Thoracic aorta (tissue), 2 donors: ENCODE data around the gene ANXA2R. TPM values are rescaled to one million over a fixed set of nuclear protein-coding genes. Genes with fewer than 3 reads are reported as not detected.
"Not testable (repeated sequence)": the region's sequence is repeated elsewhere in the genome, so short reads cannot be mapped to it uniquely, and the experiment has no call there.

Experiments used
- ATAC-seq: fragments of 150-250 bp; one replicate; pipeline ENCODE4 v1.8.0; 2017; ENCODE audit warnings: low read depth; ENCODE audit not compliant: insufficient number of reproducible peaks, low FRiP score
- DNase-seq: peaks from one replicate; pipeline ENCODE4 v3.0.0-alpha.2; 2020; ENCODE audit warnings: low spot score
- H3K27ac ChIP-seq, 2 donors: fragments of 200-600 bp; sonication (generic); 1 replicate in 1 of 2; 2 replicates in 1 of 2; pipeline ENCODE4 v1.5.1; 2016; ENCODE audit warnings: mild to moderate bottlenecking in 2 of 2, moderate library complexity in 2 of 2
- H3K27me3 ChIP-seq: fragments of 200-600 bp; sonication (generic); replicated peaks from 2 replicates; pipeline ENCODE4 v1.6.0; 2016; ENCODE audit warnings: mild to moderate bottlenecking; ENCODE audit not compliant: insufficient read depth
- H3K36me3 ChIP-seq: fragments of 200-600 bp; sonication (generic); one replicate; pipeline ENCODE4 v1.5.1; 2016
- H3K4me1 ChIP-seq, 2 donors: fragments of 200-600 bp; sonication (generic); 1 replicate in 1 of 2; 2 replicates in 1 of 2; pipeline versions ENCODE4 v1.5.1 to v1.6.0; 2016; ENCODE audit warnings: low read depth in 2 of 2, mild to moderate bottlenecking in 1 of 2; ENCODE audit not compliant: control insufficient read depth in 1 of 2
- H3K4me3 ChIP-seq: fragments of 200-600 bp; sonication (generic); 2 replicates; pipeline ENCODE4 v1.5.1; 2016; ENCODE audit warnings: mild to moderate bottlenecking
- H3K9me3 ChIP-seq: fragments of 200-600 bp; sonication (generic); 2 replicates; pipeline ENCODE4 v1.5.1; 2016
- total RNA-seq, 2 donors: library from RNA; depleted of rRNA; stranded (reverse); fragments of >200 nt; gene quantifications; one replicate each; pipeline versions ENCODE4 v1.1.0 to v1.2.3, GENCODE V29; 2016
- TF ChIP-seq, protein P1 (sequence below): fragments of 200-600 bp; sonication (generic); IDR thresholded peaks from one replicate; pipeline ENCODE4 v1.5.1; 2019; ENCODE audit warnings: antibody characterized with exemption

Gene ANXA2R
- total RNA-seq, 2 donors from 2014 or later, result 3.2 to 5.3 TPM

DNA sequence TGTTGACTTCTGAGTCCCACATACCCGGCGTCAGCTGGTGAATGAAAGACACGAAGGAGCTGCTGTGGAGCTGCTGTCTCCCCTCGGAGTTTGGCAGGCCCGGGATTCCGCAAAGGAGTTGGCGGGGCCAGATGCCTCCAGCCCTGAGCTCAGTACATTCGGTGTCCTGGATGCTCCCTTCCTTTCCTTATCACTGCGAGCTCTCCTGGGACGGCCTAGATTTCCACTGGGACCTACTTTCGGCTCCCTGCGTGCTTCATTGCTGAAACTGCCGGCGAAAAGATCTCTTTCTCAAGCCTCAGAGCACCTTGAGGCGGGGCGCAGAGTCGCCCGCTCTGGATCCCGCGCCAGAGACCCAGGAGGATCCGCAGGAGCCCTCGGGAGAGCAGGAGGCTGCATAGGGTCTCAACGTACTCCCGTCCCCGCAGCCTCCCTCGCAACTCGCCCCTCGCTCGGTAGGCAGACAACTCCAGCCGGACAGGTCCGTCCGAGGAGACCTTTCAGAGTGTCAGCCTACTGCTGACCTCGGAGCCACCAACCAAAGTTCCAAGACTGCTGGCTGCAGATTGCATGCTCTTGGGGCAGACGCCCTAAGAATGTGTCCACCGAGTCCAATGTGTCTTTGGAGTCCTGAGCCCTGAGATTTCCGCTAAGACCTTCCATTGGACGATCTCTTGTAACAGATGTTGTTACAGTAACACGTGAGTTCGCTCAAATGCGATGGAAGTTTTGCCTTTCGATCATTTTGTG lies 6.1 kb downstream of the ANXA2R start:
- no peaks in the 10 kb centered on the region for H3K27me3 ChIP-seq
- no peaks in the 10 kb centered on the region for H3K9me3 ChIP-seq
- DNase-seq (no peak), ATAC-seq (no peak)
- no peaks in the 10 kb centered on the region for H3K36me3 ChIP-seq
- H3K4me1 ChIP-seq, result no peaks in the 10 kb centered on the region
- TF ChIP-seq, protein P1, sequence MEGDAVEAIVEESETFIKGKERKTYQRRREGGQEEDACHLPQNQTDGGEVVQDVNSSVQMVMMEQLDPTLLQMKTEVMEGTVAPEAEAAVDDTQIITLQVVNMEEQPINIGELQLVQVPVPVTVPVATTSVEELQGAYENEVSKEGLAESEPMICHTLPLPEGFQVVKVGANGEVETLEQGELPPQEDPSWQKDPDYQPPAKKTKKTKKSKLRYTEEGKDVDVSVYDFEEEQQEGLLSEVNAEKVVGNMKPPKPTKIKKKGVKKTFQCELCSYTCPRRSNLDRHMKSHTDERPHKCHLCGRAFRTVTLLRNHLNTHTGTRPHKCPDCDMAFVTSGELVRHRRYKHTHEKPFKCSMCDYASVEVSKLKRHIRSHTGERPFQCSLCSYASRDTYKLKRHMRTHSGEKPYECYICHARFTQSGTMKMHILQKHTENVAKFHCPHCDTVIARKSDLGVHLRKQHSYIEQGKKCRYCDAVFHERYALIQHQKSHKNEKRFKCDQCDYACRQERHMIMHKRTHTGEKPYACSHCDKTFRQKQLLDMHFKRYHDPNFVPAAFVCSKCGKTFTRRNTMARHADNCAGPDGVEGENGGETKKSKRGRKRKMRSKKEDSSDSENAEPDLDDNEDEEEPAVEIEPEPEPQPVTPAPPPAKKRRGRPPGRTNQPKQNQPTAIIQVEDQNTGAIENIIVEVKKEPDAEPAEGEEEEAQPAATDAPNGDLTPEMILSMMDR, result no peak
- H3K27ac ChIP-seq, result no peak overlapping the region
- H3K4me3 ChIP-seq, result no peak overlapping the region

DNA sequence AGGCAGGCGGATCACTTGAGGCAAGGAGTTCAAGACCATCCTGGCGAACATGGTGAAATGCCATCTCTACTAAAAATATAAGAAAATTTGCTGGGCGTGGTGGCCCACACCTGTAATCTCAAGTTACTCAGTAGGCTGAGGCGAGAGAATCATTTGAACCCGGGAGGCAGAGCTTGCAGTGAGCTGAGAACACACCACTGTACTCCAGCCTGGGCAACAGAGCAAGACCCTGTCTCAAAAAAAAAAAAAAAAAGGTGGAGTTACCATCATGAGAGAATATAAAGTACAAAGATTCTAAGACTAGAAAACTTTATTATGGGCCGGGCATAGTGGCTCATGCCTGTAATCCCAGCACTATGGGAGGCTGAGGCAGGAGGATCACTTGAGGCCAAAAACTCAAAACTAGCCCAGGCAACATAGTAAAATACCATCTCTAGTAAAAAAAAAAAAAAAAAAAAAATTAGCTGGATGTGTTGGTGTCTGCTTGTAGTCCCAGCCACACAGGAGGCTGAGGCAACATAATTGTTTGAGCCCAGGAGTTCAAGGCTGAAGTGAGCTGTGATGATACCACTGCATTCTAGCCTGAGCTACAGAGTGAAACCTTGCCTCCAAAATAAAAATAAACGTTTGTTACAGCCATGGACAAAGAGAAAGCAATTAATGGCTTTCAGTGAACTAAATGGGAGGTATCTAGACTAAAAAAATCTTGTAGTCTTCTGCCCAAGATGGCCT lies 12.9 kb downstream of the ANXA2R start:
- H3K4me3 ChIP-seq, result no peak overlapping the region
- TF ChIP-seq, protein P1, result no peak
- no peaks in the 10 kb centered on the region for H3K36me3 ChIP-seq
- H3K4me1 ChIP-seq, result no peaks in the 10 kb centered on the region
- no peaks in the 10 kb centered on the region for H3K9me3 ChIP-seq
- H3K27ac ChIP-seq, result no peak overlapping the region
- ATAC-seq, result no peak
- no peaks in the 10 kb centered on the region for H3K27me3 ChIP-seq
- DNase-seq, result no peak

DNA sequence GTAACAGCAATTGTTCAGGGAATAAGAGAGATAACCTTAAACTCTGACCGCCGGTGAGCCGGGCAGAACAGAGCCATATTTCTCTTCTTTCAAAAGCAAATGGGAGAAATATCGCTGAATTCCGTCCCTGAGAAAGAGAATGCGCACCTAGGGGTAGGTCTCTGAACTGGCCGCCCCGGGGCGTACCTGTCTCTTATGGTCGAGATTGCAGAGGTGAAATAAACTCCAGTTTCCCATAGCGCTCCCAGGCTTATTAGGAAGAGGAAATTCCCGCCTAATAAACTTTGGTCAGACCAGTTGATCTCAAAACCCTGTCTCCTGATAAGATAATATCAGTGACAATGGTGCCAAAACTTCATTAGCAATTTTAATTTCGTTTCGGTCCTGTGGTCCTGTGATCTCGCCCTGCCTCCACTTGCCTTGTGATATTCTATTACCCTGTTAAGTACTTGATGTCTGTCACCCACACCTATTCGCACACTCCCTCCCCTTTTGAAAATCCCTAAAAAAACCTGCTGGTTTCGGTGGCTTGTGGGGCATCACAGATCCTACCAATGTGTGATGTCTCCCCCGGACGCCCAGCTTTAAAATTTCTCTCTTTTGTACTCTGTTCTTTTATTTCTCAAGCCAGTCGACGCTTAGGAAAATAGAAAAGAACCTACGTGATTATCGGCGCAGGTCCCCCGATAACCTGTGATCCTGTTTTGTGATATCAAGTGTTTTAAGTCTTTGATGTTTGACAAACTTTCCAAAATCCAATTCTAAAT lies 14.8 kb downstream of the ANXA2R start:
- H3K27me3 ChIP-seq, H3K27ac ChIP-seq, H3K4me1 ChIP-seq, H3K4me3 ChIP-seq, DNase-seq, ATAC-seq, H3K36me3 ChIP-seq, H3K9me3 ChIP-seq: not testable (repeated sequence)

DNA sequence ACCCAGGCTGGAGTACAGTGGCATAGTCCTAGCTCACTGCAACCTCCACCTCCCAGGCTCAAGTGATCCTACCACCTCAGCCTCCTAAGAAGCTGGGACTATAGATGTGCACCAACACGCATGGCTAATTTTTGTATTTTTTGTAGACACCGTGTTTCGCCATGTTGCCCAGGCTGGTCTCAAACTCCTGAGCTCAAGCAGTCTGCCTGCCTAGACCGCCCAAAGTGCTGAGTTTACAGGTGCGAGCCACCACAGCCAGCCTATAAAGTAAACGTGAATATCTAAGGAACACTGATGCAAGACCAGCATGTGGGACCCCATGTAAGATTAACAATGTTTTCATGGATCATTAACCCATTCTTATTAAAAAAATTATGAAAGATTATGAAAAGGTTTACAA lies 15.9 kb downstream of the ANXA2R start:
- Histone ChIP-seq H3K36me3 (no peaks in the 10 kb centered on the region), H3K4me3 (no peak overlapping the region), H3K27me3 (no peaks in the 10 kb centered on the region), H3K9me3 (no peaks in the 10 kb centered on the region), H3K4me1 (no peaks in the 10 kb centered on the region), H3K27ac (no peak overlapping the region)
- no peak for DNase-seq
- no peak for ATAC-seq
- TF ChIP-seq, protein P1, result no peak

DNA sequence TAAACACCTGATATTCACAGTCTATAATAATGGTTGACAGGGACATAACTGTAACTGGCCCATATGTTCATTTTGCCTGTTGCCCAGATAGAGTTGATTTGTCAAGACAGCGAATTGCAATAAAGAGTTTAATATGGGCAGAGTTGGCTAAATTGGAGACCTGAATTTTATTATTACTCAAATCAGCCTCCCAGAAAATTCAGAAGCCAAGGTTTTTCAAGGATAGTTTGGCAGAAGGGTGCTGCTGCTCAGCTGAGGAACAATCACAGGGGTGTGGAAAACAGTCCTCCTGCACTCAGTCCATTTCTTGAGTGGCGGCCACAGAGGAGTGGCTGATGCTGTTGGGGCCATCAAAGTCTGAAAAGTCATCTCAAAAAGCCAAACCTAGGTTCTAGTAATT lies 19.0 kb downstream of the ANXA2R start:
- TF ChIP-seq, protein P1, result no peak
- Histone ChIP-seq H3K4me1 (peaks cover 0 to 12% of the 10 kb centered on the region in 2 donors), H3K27ac (no peak overlapping the region), H3K27me3 (no peaks in the 10 kb centered on the region), H3K9me3 (no peaks in the 10 kb centered on the region), H3K4me3 (no peak overlapping the region), H3K36me3 (no peaks in the 10 kb centered on the region)
- DNase-seq (no peak), ATAC-seq (no peak)
